Tibial nerve (tissue), 4 donors: ENCODE data around the gene PLAAT3. TPM values are rescaled to one million over a fixed set of nuclear protein-coding genes. Genes with fewer than 3 reads are reported as not detected.
"Not testable (repeated sequence)": the region's sequence is repeated elsewhere in the genome, so short reads cannot be mapped to it uniquely, and the experiment has no call there.

Experiments
- DNase-seq, 2 donors: peaks; one replicate each; pipeline ENCODE4 v3.0.0-alpha.2; 2019; ENCODE audit warnings: low spot score in 2 of 2
- H3K27ac ChIP-seq, 4 donors: fragments of 200-600 bp; sonication (generic) in 3 of 4; one replicate each; pipeline ENCODE4 v1.5.1; 2017 to 2019; ENCODE audit warnings: mild to moderate bottlenecking in 1 of 4
- H3K27me3 ChIP-seq, 2 donors: fragments of 200-600 bp; sonication (generic) in 1 of 2; one replicate each; pipeline versions ENCODE4 v1.5.1 to v1.6.0; 2017 to 2019
- H3K36me3 ChIP-seq, 3 donors: fragments of 200-600 bp; sonication (generic); one replicate each; pipeline ENCODE4 v1.5.1; 2018 to 2019
- H3K4me1 ChIP-seq, 4 donors: fragments of 200-600 bp; sonication (generic) in 3 of 4; one replicate each; pipeline ENCODE4 v1.5.1; 2017 to 2019
- H3K4me3 ChIP-seq, 4 donors: fragments of 200-600 bp; sonication (generic) in 3 of 4; one replicate each; pipeline ENCODE4 v1.5.1; 2017 to 2019; ENCODE audit warnings: mild to moderate bottlenecking in 1 of 4, moderate library complexity in 1 of 4
- H3K9me3 ChIP-seq, 4 donors: fragments of 200-600 bp; sonication (generic) in 3 of 4; one replicate each; pipeline ENCODE4 v1.5.1; 2017 to 2019
- EP300 ChIP-seq, 2 donors: sonication (generic); formaldehyde crosslinking; IDR thresholded peaks; one replicate each; pipeline ENCODE4 v1.6.1; 2017; ENCODE audit warnings: antibody characterized with exemption in 2 of 2, mild to moderate bottlenecking in 1 of 2
- POLR2A ChIP-seq, 2 donors: fragments of 450-650 bp; IDR thresholded peaks; one replicate each; pipeline ENCODE4 v1.6.1; 2017; ENCODE audit warnings: antibody characterized with exemption in 2 of 2, mild to moderate bottlenecking in 2 of 2, moderate library complexity in 2 of 2
- WGBS, 2 donors: methylation state at CpG; one replicate each; pipeline ENCODE4 v1.1.5; 2018; 5-methylcytosine and 5-hydroxymethylcytosine counted together
- total RNA-seq, 4 donors: library from RNA; depleted of rRNA; stranded (reverse); fragments of >200 nt; gene quantifications; one replicate each; pipeline ENCODE4 v1.1.0, GENCODE V29; 2016
- TF ChIP-seq, protein P1 (sequence below), 5 experiments: fragments of 200-600 bp in 3 of 5; fragments of 450-650 bp in 2 of 5; sonication (generic) in 3 of 5; IDR thresholded peaks; one replicate each; pipeline ENCODE4 v1.5.1; 2016 to 2019; ENCODE audit warnings: antibody characterized with exemption in 5 of 5, mild to moderate bottlenecking in 3 of 5, moderate library complexity in 2 of 5

The PLAAT3 gene
- total RNA-seq, 4 donors from 2014 or later = 140 to 185 (median 157) TPM

DNA sequence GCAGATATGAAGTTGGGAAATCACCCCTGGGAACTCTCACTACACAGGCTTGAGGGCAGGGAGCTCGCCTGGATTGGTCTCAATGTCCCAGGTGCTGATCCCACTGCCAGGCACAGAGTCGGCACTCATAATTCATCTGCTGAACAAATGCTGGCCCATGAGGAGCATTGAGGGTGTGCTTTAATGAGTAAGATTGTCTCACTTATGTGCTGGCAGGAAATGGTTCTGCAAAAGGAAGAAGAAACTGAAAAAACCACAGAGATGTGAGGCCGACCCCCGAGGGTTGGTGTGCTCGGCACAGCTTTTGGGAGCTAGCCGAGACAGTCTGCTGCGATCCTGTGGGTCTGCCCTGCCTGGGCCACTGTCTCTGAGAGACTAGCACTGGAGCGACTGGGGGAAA lies 60.5 kb downstream of the PLAAT3 start:
- H3K27ac ChIP-seq = peak overlapping the region in 1 of 4 donors; percentile 19
- TF ChIP-seq POLR2A (IDR thresholded peaks at IDR 0.05) (no peak), EP300 (IDR thresholded peaks at IDR 0.05) (no peak)
- TF ChIP-seq, protein P1, sequence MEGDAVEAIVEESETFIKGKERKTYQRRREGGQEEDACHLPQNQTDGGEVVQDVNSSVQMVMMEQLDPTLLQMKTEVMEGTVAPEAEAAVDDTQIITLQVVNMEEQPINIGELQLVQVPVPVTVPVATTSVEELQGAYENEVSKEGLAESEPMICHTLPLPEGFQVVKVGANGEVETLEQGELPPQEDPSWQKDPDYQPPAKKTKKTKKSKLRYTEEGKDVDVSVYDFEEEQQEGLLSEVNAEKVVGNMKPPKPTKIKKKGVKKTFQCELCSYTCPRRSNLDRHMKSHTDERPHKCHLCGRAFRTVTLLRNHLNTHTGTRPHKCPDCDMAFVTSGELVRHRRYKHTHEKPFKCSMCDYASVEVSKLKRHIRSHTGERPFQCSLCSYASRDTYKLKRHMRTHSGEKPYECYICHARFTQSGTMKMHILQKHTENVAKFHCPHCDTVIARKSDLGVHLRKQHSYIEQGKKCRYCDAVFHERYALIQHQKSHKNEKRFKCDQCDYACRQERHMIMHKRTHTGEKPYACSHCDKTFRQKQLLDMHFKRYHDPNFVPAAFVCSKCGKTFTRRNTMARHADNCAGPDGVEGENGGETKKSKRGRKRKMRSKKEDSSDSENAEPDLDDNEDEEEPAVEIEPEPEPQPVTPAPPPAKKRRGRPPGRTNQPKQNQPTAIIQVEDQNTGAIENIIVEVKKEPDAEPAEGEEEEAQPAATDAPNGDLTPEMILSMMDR (IDR thresholded peaks at IDR 0.05) = no peak
- H3K27me3 ChIP-seq = no peaks in the 10 kb centered on the region
- H3K4me3 ChIP-seq = no peak overlapping the region
- H3K9me3 ChIP-seq = no peaks in the 10 kb centered on the region
- no peak for DNase-seq
- no peaks in the 10 kb centered on the region for H3K36me3 ChIP-seq
- peaks cover 0 to 11% (median 8%) of the 10 kb centered on the region in 4 donors for H3K4me1 ChIP-seq
- WGBS, 2 donors = 64 to 68% methylated on average over 8 of the region's 8 CpGs

DNA sequence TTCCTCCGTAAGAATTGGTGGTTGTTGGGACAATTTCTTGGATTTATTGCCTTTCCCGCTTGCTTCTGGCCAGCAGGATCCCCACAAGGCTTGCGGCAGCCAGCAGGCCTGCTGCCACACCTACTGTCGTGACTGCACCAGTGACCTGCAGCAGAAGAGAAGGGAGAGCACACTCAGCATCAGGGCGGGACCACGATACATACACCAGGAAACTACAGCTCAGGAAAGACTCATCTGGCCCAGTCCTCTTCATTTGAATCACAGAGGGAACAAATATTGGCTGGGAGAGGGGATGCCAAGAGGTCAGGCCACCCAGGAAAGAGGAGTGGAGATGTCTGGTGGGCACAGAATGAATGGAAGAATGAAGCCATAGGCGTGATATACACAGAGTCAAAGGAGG lies 61.3 kb downstream of the PLAAT3 start:
- Histone ChIP-seq H3K4me1 (peaks cover 0 to 11% (median 8%) of the 10 kb centered on the region in 4 donors), H3K36me3 (peaks cover 0 to 3% (median 0%) of the 10 kb centered on the region in 3 donors), H3K27ac (no peak overlapping the region), H3K9me3 (no peaks in the 10 kb centered on the region), H3K4me3 (no peak overlapping the region), H3K27me3 (no peaks in the 10 kb centered on the region)
- TF ChIP-seq, protein P1 (IDR thresholded peaks at IDR 0.05) = no peak
- TF ChIP-seq EP300 (IDR thresholded peaks at IDR 0.05) (no peak), POLR2A (IDR thresholded peaks at IDR 0.05) (no peak)
- 75 to 87% methylated on average over 7 of the region's 7 CpGs for WGBS, 2 donors
- DNase-seq = no peak

GRCh38 chr11:63551889-63552266 lies 62.4 kb downstream of the PLAAT3 start:
- peaks cover 0 to 11% (median 8%) of the 10 kb centered on the region in 4 donors for H3K4me1 ChIP-seq
- H3K27me3 ChIP-seq = no peaks in the 10 kb centered on the region
- no peak overlapping the region for H3K4me3 ChIP-seq
- TF ChIP-seq POLR2A (IDR thresholded peaks at IDR 0.05) = no peak
- TF ChIP-seq EP300 (IDR thresholded peaks at IDR 0.05) = no peak
- TF ChIP-seq, protein P1 (IDR thresholded peaks at IDR 0.05) = no peak
- 81 to 87% methylated on average over 6 of the region's 6 CpGs for WGBS, 2 donors
- H3K36me3 ChIP-seq = peaks cover 0 to 13% (median 0%) of the 10 kb centered on the region in 3 donors
- no peak for DNase-seq
- H3K9me3 ChIP-seq = no peaks in the 10 kb centered on the region
- no peak overlapping the region for H3K27ac ChIP-seq

DNA sequence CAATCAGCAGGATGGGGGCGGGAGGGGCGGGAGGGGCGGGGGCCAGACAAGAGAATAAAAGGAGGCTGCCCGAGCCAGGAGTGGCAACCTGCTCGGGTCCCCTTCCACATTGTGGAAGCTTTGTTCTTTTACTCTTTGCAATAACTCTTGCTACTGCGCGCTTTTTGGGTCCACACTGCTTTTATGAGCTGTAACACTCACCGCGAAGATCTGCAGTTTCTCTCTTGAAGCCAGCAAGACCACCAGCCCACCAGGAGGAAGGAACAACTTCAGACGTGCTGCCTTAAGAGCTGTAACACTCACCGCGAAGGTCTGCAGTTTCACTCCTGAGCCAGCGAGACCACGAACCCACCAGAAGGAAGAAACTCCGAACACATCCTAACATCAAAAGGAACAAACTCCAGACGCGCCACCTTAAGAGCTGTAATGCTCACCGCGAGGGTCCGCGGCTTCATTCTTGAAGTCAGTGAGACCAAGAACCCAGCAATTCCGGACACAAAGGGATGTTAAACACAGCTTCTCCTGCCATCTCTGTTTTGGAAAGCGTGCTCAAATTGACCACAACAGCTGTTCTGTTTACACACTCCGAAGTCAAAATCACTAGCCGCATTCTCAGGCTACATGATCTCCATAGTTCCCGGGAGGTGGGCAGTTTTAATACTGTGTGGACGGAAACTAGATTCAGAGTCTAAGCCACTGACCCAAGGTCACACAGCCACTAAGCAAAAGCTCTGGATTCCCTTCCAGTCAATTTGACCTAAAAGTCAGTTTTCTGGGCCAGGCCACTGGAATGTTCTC lies 62.9 kb downstream of the PLAAT3 start:
- Histone ChIP-seq H3K4me3 (no peak overlapping the region), H3K9me3 (no peaks in the 10 kb centered on the region), H3K4me1 (peaks cover 0 to 11% (median 8%) of the 10 kb centered on the region in 4 donors), H3K36me3 (peaks cover 0 to 19% (median 0%) of the 10 kb centered on the region in 3 donors), H3K27ac (no peak overlapping the region), H3K27me3 (no peaks in the 10 kb centered on the region)
- 73 to 77% methylated on average over 27 of the region's 27 CpGs for WGBS, 2 donors
- TF ChIP-seq EP300 (IDR thresholded peaks at IDR 0.05) (no peak), POLR2A (IDR thresholded peaks at IDR 0.05) (no peak)
- TF ChIP-seq, protein P1 (IDR thresholded peaks at IDR 0.05) = no peak
- no peak for DNase-seq

DNA sequence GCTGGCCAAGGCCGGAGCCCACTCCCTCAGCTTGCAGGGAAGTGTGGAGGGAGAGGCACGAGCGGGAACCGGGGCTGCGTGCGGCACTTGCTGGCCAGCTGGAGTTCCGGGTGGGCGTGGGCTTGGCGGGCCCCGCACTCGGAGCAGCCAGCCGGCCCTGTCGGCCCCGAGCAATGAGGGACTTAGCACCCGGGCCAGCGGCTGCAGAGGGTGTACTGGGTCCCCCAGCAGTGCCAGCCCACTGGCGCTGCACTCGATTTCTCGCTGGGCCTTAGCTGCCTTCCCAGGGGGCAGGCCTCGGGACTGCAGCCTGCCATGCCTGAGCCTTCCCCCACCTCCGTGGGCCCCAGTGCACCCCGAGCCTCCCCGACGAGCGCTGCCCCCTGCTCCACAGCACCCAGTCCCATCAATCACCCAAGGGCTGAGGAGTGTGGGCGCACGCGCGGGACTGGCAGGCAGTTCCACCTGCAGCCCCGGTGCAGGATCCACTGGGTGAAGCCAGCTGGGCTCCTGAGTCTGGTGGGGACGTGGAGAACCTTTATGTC lies 64.0 kb downstream of the PLAAT3 start:
- not testable (repeated sequence) for H3K4me3 ChIP-seq, H3K27me3 ChIP-seq, H3K27ac ChIP-seq, H3K9me3 ChIP-seq, DNase-seq
- H3K36me3 ChIP-seq = peaks cover 0 to 30% (median 0%) of the 10 kb centered on the region in 3 donors
- peaks cover 0 to 11% (median 8%) of the 10 kb centered on the region in 4 donors for H3K4me1 ChIP-seq
- 88 to 98% methylated on average over 22 to 31 of the region's 31 CpGs for WGBS, 2 donors
